K562 (cell line): Measurements from ENCODE around the gene ZNF787. TPM values are rescaled to one million over a fixed set of nuclear protein-coding genes. Genes with fewer than 3 reads are reported as not detected.
A peak's percentile ranks its signal among the peaks of the same experiment; 100 is the strongest.

ENCODE experiments used
- AFF4 ChIP-seq: sonication (generic); formaldehyde crosslinking; IDR thresholded peaks from 2 replicates; pipeline ENCODE4 v1.8.0; 2023; ENCODE audit warnings: mild to moderate bottlenecking, missing genetic modification reagents
- HIVEP1 ChIP-seq: fragments of 250-450 bp; sonication (Bioruptor Pico); IDR thresholded peaks from 2 replicates; pipeline ENCODE4 v1.4.0; 2020; ENCODE audit warnings: mild to moderate bottlenecking
- PHB2 ChIP-seq: fragments of 450-650 bp; IDR thresholded peaks from 2 replicates; pipeline ENCODE4 v1.6.1; 2017; ENCODE audit warnings: low read depth
- PRPF4 ChIP-seq: fragments of 200-400 bp; formaldehyde crosslinking; IDR thresholded peaks from one replicate; pipeline ENCODE4 v1.6.1; 2017; ENCODE audit warnings: low read length, low read depth, mild to moderate bottlenecking; ENCODE audit not compliant: insufficient read depth, poor library complexity, severe bottlenecking
- REST ChIP-seq, 2 experiments: fragments of 450-650 bp; formaldehyde crosslinking in 1 of 2; IDR thresholded peaks; 2 replicates each; pipeline versions ENCODE4 v1.4.0 to v1.6.1; 2014 to 2020; ENCODE audit warnings: mild to moderate bottlenecking in 2 of 2, borderline replicate concordance in 1 of 2, low read depth in 1 of 2
- SRF ChIP-seq, 2 experiments: fragments of 250-450, 450-650 bp in 1 of 2; sonication (Bioruptor Pico) in 1 of 2; sonication (generic) in 1 of 2; formaldehyde crosslinking; IDR thresholded peaks; 2 replicates each; pipeline versions ENCODE4 v1.5.0 to v1.5.1; 2020 to 2022; ENCODE audit warnings: mild to moderate bottlenecking in 1 of 2, missing genetic modification reagents in 1 of 2
- USF1 ChIP-seq: sonication (generic); formaldehyde crosslinking; IDR thresholded peaks from 2 replicates; pipeline ENCODE4 v1.9.0; 2022; ENCODE audit warnings: mild to moderate bottlenecking, missing genetic modification reagents
- ZBTB9 ChIP-seq: fragments of 450-650 bp; formaldehyde crosslinking; IDR thresholded peaks from 2 replicates; pipeline ENCODE4 v1.4.0; 2020; ENCODE audit warnings: mild to moderate bottlenecking, moderate library complexity
- ZNF224 ChIP-seq: sonication (generic); formaldehyde crosslinking; IDR thresholded peaks from 2 replicates; pipeline ENCODE4 v1.8.0; 2022; ENCODE audit warnings: mild to moderate bottlenecking, missing genetic modification reagents
- polyA plus RNA-seq, 8 experiments: library from polyadenylated mRNA; depleted of rRNA in 4 of 8; stranded (reverse) in 5 of 8; unstranded in 3 of 8; fragments of >200 nt; fragmentation: Nextera tagmentation in 2 of 8; fragmentation: Illumina TruSeq in 1 of 8; extraction: Ambion mirVana in 2 of 8; extraction: Trizol in 1 of 8; gene quantifications; 2 replicates each; pipeline versions ENCODE4 v1.2.1 to v1.2.3, GENCODE V29; 2011 to 2014; ENCODE audit warnings: inconsistent platforms in 1 of 8, missing spikeins in 1 of 8
- total RNA-seq, 7 experiments: library from RNA; depleted of rRNA in 6 of 7; stranded (reverse); fragments of >200 nt in 6 of 7; fragmentation: Illumina TruSeq in 2 of 7; extraction: Trizol in 2 of 7; gene quantifications; 2 replicates each; pipeline versions ENCODE4 v1.2.1 to v1.2.3, GENCODE V29; 2011 to 2021; ENCODE audit warnings: low replicate concordance in 1 of 7

The ZNF787 gene
- total and polyA plus RNA-seq, 9 of the 15 experiments (the other 6 are each of a cell fraction or from before 2014, with no cell fraction given), result 0.45 to 77.6 (median 7.3) TPM

- TF ChIP-seq AFF4 (peak; percentile 10; the same call in 1 of the 2 replicates), ZNF224 (CRISPR knock-in tag) (peak; percentile 55; the same call in 1 of the 2 replicates), ZBTB9 (CRISPR knock-in tag) (peak; percentile 66; the same call in 1 of the 2 replicates), SRF (CRISPR knock-in tag; IDR thresholded peaks at IDR 0.05) (0 out of 4 replicates have a peak, but pooled peaks of 1 of the 2 experiments have one; percentile 27), REST (IDR thresholded peaks at IDR 0.05; ENCODE audit: borderline replicate concordance) (no peak), REST (CRISPR knock-in tag; IDR thresholded peaks at IDR 0.05; ENCODE audit: low read depth) (peak; percentile 57; the same call in 1 of the 2 replicates), PHB2 (no peak), USF1 (CRISPR knock-in tag) (peak; percentile 60), PRPF4 (peak; percentile 46), HIVEP1 (CRISPR knock-in tag) (no peak)
Measured at GRCh38 chr19:56120371-56121179, 520 bp downstream of the ZNF787 start (continued).
